SK-N-SH treated with all-trans-retinoic acid at 6 μM for 48 hours (cell line): Measurements from ENCODE around the gene PLEKHB1.

Experiments
- ATAC-seq: fragments of 200-7000 bp; cut with Tn5 transposase; 3 replicates; pipeline ENCODE4 v1.9.1; 2020; ENCODE audit warnings: mild to moderate bottlenecking, moderate library complexity
- ARNTL ChIP-seq: fragments of 450-650 bp; formaldehyde crosslinking; IDR thresholded peaks from 2 replicates; pipeline ENCODE4 v1.5.0; 2020; ENCODE audit warnings: low read depth, mild to moderate bottlenecking, moderate library complexity, borderline replicate concordance
- BACH2 ChIP-seq: fragments of 250-450 bp; sonication (Bioruptor Pico); IDR thresholded peaks from 2 replicates; pipeline ENCODE4 v1.9.0; 2021; ENCODE audit warnings: mild to moderate bottlenecking, borderline replicate concordance
- CSDC2 ChIP-seq: fragments of 250-450 bp; sonication (Bioruptor Pico); IDR thresholded peaks from 2 replicates; pipeline ENCODE4 v1.5.0; 2020; ENCODE audit warnings: mild to moderate bottlenecking, moderate library complexity
- ESRRG ChIP-seq: fragments of 250-450 bp; sonication (Bioruptor Pico); IDR thresholded peaks from 2 replicates; pipeline ENCODE4 v1.6.1; 2021; ENCODE audit warnings: mild to moderate bottlenecking
- GLIS3 ChIP-seq: fragments of 250-450 bp; sonication (Bioruptor Pico); IDR thresholded peaks from 2 replicates; pipeline ENCODE4 v1.5.0; 2020; ENCODE audit warnings: mild to moderate bottlenecking, moderate library complexity
- ISL1 ChIP-seq: fragments of 250-450 bp; sonication (Bioruptor Pico); IDR thresholded peaks from 2 replicates; pipeline ENCODE4 v2.1.2; 2022; ENCODE audit warnings: mild to moderate bottlenecking, moderate library complexity
- RARB ChIP-seq: fragments of 250-450 bp; sonication (Bioruptor Pico); IDR thresholded peaks from 2 replicates; pipeline ENCODE4 v1.8.0; 2021; ENCODE audit warnings: mild to moderate bottlenecking, moderate library complexity
- SNAI2 ChIP-seq: fragments of 250-450 bp; sonication (Bioruptor Pico); IDR thresholded peaks from 2 replicates; pipeline ENCODE4 v1.5.0; 2020; ENCODE audit warnings: mild to moderate bottlenecking, moderate library complexity
- TCF4 ChIP-seq: fragments of 250-450 bp; sonication (Bioruptor Pico); IDR thresholded peaks from 2 replicates; pipeline ENCODE4 v1.8.0; 2021; ENCODE audit warnings: mild to moderate bottlenecking, moderate library complexity, borderline replicate concordance
- TOX ChIP-seq: fragments of 250-450 bp; sonication (Bioruptor Pico); IDR thresholded peaks from 2 replicates; pipeline ENCODE4 v1.8.0; 2021; ENCODE audit warnings: mild to moderate bottlenecking, moderate library complexity, borderline replicate concordance
- ZC3H10 ChIP-seq: fragments of 250-450 bp; sonication (Bioruptor Pico); IDR thresholded peaks from 2 replicates; pipeline ENCODE4 v1.5.1; 2021; ENCODE audit warnings: mild to moderate bottlenecking, moderate library complexity
- ZFP3 ChIP-seq: fragments of 250-450 bp; sonication (Bioruptor Pico); IDR thresholded peaks from 2 replicates; pipeline ENCODE4 v1.5.0; 2020; ENCODE audit warnings: mild to moderate bottlenecking, moderate library complexity
- ZFP30 ChIP-seq: fragments of 450-650 bp; formaldehyde crosslinking; IDR thresholded peaks from 2 replicates; pipeline ENCODE4 v1.5.0; 2022; ENCODE audit warnings: mild to moderate bottlenecking, moderate library complexity
- ZNF565 ChIP-seq: fragments of 450-650 bp; formaldehyde crosslinking; conservative IDR thresholded peaks from 2 replicates; pipeline ENCODE4 v1.5.0; 2020; ENCODE audit warnings: low read depth, mild to moderate bottlenecking, moderate library complexity
- ZNF70 ChIP-seq: fragments of 450-650 bp; formaldehyde crosslinking; IDR thresholded peaks from 2 replicates; pipeline ENCODE4 v1.5.0; 2020; ENCODE audit warnings: mild to moderate bottlenecking, moderate library complexity
- ZNF8 ChIP-seq: fragments of 450-650 bp; formaldehyde crosslinking; IDR thresholded peaks from 2 replicates; pipeline ENCODE4 v1.5.0; 2020; ENCODE audit warnings: mild to moderate bottlenecking, moderate library complexity
- TF ChIP-seq, protein P1 (sequence below): fragments of 250-450 bp; sonication (Bioruptor Pico); IDR thresholded peaks from 2 replicates; pipeline ENCODE4 v1.5.0; 2020; ENCODE audit warnings: mild to moderate bottlenecking, moderate library complexity
- TF ChIP-seq, protein P2 (sequence below): fragments of 250-450 bp; sonication (Bioruptor Pico); IDR thresholded peaks from 2 replicates; pipeline ENCODE4 v1.5.1; 2021; ENCODE audit warnings: mild to moderate bottlenecking, moderate library complexity
- TF ChIP-seq, protein P3 (sequence below): fragments of 250-450 bp; sonication (Bioruptor Pico); IDR thresholded peaks from 2 replicates; pipeline ENCODE4 v1.5.1; 2020; ENCODE audit warnings: low read depth, mild to moderate bottlenecking, moderate library complexity
- TF ChIP-seq, protein P4 (sequence below): fragments of 250-450 bp; sonication (Bioruptor Pico); IDR thresholded peaks from 2 replicates; pipeline ENCODE4 v1.8.0; 2020; ENCODE audit warnings: mild to moderate bottlenecking, moderate library complexity, borderline replicate concordance

The PLEKHB1 gene

DNA sequence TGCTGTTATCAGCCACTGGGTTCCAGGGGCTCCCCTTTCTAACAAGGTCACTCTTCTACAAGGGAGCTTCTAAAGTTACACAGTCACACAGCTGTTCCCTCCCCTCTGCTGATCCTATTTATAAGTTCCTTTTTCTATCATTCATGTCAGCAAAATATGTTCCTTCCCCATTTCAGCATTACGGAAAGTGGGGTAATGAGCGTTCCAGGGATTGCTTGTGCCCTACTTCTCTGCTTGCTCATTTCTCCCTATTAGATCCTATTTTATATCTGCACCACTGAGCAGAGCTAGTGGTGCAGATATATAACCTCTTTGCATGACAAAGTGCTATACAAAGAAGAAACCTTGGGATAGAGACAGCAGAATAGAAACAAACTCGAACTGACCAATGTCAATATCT, 22.7 kb upstream of the PLEKHB1 start:
- TF ChIP-seq ZFP30 = no peak
- TF ChIP-seq BACH2 = no peak
- TF ChIP-seq, protein P1, sequence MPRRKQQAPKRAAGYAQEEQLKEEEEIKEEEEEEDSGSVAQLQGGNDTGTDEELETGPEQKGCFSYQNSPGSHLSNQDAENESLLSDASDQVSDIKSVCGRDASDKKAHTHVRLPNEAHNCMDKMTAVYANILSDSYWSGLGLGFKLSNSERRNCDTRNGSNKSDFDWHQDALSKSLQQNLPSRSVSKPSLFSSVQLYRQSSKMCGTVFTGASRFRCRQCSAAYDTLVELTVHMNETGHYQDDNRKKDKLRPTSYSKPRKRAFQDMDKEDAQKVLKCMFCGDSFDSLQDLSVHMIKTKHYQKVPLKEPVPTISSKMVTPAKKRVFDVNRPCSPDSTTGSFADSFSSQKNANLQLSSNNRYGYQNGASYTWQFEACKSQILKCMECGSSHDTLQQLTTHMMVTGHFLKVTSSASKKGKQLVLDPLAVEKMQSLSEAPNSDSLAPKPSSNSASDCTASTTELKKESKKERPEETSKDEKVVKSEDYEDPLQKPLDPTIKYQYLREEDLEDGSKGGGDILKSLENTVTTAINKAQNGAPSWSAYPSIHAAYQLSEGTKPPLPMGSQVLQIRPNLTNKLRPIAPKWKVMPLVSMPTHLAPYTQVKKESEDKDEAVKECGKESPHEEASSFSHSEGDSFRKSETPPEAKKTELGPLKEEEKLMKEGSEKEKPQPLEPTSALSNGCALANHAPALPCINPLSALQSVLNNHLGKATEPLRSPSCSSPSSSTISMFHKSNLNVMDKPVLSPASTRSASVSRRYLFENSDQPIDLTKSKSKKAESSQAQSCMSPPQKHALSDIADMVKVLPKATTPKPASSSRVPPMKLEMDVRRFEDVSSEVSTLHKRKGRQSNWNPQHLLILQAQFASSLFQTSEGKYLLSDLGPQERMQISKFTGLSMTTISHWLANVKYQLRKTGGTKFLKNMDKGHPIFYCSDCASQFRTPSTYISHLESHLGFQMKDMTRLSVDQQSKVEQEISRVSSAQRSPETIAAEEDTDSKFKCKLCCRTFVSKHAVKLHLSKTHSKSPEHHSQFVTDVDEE (CRISPR knock-in tag) = no peak
- no peak for TF ChIP-seq ISL1 (CRISPR knock-in tag)
- TF ChIP-seq ZC3H10 (CRISPR knock-in tag) = no peak
- no peak for TF ChIP-seq RARB (CRISPR knock-in tag)
- TF ChIP-seq, protein P2, sequence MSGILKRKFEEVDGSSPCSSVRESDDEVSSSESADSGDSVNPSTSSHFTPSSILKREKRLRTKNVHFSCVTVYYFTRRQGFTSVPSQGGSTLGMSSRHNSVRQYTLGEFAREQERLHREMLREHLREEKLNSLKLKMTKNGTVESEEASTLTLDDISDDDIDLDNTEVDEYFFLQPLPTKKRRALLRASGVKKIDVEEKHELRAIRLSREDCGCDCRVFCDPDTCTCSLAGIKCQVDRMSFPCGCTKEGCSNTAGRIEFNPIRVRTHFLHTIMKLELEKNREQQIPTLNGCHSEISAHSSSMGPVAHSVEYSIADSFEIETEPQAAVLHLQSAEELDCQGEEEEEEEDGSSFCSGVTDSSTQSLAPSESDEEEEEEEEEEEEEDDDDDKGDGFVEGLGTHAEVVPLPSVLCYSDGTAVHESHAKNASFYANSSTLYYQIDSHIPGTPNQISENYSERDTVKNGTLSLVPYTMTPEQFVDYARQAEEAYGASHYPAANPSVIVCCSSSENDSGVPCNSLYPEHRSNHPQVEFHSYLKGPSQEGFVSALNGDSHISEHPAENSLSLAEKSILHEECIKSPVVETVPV = no peak
- TF ChIP-seq, protein P3, sequence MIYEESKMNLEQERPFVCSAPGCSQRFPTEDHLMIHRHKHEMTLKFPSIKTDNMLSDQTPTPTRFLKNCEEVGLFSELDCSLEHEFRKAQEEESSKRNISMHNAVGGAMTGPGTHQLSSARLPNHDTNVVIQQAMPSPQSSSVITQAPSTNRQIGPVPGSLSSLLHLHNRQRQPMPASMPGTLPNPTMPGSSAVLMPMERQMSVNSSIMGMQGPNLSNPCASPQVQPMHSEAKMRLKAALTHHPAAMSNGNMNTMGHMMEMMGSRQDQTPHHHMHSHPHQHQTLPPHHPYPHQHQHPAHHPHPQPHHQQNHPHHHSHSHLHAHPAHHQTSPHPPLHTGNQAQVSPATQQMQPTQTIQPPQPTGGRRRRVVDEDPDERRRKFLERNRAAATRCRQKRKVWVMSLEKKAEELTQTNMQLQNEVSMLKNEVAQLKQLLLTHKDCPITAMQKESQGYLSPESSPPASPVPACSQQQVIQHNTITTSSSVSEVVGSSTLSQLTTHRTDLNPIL = no peak
- no peak for TF ChIP-seq TCF4
- no peak for TF ChIP-seq ESRRG (CRISPR knock-in tag)
- TF ChIP-seq SNAI2 = no peak
- TF ChIP-seq ZFP3 (CRISPR knock-in tag) = no peak
- TF ChIP-seq ZNF8 (CRISPR knock-in tag) = no peak

DNA sequence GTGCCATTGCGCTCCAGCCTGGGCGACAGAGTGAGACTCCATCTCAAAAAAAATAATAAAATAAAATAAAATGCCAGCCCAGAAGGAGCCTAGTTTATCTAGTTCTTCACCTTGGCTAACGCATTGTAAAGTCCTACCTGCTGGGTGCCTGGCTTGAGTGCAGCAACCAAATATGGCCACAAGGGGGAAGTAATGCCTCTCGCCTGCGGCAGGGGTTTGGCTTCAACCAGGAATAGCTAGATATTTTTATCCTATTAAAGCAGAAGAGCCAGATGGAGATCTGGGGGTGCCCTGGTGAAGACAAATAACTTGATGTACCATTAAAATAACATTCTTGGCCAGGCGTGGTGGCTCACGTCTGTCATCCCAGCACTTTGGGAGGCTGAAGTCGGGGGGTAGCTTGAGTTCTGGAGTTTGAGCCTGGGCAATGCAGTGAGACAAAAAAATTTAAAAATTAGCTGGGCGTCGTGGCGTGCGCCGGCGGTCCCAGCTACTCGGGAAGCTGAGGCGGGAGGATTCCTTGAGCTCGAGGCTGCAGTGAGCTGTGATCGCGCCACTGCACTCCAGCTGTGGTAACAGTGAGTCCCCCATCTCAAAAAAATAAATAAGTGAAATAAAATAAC, 20.6 kb upstream of the PLEKHB1 start:
- ATAC-seq = peak; percentile 98
- TF ChIP-seq, protein P2 = no peak
- TF ChIP-seq ZFP30 = no peak
- TF ChIP-seq TCF4 = no peak
- TF ChIP-seq ARNTL (CRISPR knock-in tag) = no peak
- no peak for TF ChIP-seq SNAI2
- no peak for TF ChIP-seq ZNF70 (CRISPR knock-in tag)
- TF ChIP-seq CSDC2 = no peak
- TF ChIP-seq TOX (CRISPR knock-in tag) = no peak
- no peak for TF ChIP-seq ZNF8 (CRISPR knock-in tag)
- no peak for TF ChIP-seq RARB (CRISPR knock-in tag)
- TF ChIP-seq, protein P1 (CRISPR knock-in tag) = no peak
- TF ChIP-seq GLIS3 (CRISPR knock-in tag) = no peak
- TF ChIP-seq BACH2 = no peak
- TF ChIP-seq, protein P4, sequence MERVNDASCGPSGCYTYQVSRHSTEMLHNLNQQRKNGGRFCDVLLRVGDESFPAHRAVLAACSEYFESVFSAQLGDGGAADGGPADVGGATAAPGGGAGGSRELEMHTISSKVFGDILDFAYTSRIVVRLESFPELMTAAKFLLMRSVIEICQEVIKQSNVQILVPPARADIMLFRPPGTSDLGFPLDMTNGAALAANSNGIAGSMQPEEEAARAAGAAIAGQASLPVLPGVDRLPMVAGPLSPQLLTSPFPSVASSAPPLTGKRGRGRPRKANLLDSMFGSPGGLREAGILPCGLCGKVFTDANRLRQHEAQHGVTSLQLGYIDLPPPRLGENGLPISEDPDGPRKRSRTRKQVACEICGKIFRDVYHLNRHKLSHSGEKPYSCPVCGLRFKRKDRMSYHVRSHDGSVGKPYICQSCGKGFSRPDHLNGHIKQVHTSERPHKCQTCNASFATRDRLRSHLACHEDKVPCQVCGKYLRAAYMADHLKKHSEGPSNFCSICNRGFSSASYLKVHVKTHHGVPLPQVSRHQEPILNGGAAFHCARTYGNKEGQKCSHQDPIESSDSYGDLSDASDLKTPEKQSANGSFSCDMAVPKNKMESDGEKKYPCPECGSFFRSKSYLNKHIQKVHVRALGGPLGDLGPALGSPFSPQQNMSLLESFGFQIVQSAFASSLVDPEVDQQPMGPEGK = no peak
- TF ChIP-seq ZFP3 (CRISPR knock-in tag) = no peak
- no peak for TF ChIP-seq ZC3H10 (CRISPR knock-in tag)
- TF ChIP-seq ZNF565 (CRISPR knock-in tag) = no peak

More for the DNA sequence above, 22.7 kb upstream of the PLEKHB1 start:
- no peak for ATAC-seq
